HepG2 (cell line): ENCODE measurements around the gene ST6GALNAC4. TPM values are rescaled to one million over a fixed set of nuclear protein-coding genes. Genes with fewer than 3 reads are reported as not detected.

ENCODE experiments used
- ADNP ChIP-seq: sonication (generic); formaldehyde crosslinking; IDR thresholded peaks from 2 replicates; pipeline ENCODE4 v1.4.0; 2020; ENCODE audit warnings: missing genetic modification reagents
- AGO2 ChIP-seq: fragments of 200-400 bp; formaldehyde crosslinking; optimal IDR thresholded peaks from 2 replicates; pipeline ENCODE3; 2017; ENCODE audit warnings: mild to moderate bottlenecking, low read depth, low read length, moderate library complexity
- BRCA1 ChIP-seq: sonication (generic); formaldehyde crosslinking; IDR thresholded peaks from 2 replicates; pipeline ENCODE4 v1.4.0; 2020; ENCODE audit warnings: missing genetic modification reagents
- FOSL2 ChIP-seq: sonication (generic); formaldehyde crosslinking; IDR thresholded peaks from 2 replicates; pipeline ENCODE4 v1.4.0; 2020; ENCODE audit warnings: missing genetic modification reagents
- JUND ChIP-seq: sonication (generic); formaldehyde crosslinking; IDR thresholded peaks from 2 replicates; pipeline ENCODE4 v1.8.0; 2022; ENCODE audit warnings: mild to moderate bottlenecking, missing genetic modification reagents
- MTA3 ChIP-seq: sonication (generic); formaldehyde crosslinking; IDR thresholded peaks from 2 replicates; pipeline ENCODE4 v1.4.0; 2020; ENCODE audit warnings: missing genetic modification reagents
- MXD4 ChIP-seq: IDR thresholded peaks from 2 replicates; pipeline ENCODE4 v1.6.1; 2016; ENCODE audit warnings: mild to moderate bottlenecking, missing biosample characterization, missing genetic modification reagents
- NCOR1 ChIP-seq: fragments of 200-600 bp; sonication (generic); IDR thresholded peaks from 2 replicates; pipeline ENCODE4 v1.7.0; 2017; ENCODE audit warnings: antibody characterized with exemption, low read length, borderline replicate concordance
- NFE2 ChIP-seq: sonication (generic); formaldehyde crosslinking; IDR thresholded peaks from 2 replicates; pipeline ENCODE4 v1.4.0; 2020; ENCODE audit warnings: missing genetic modification reagents
- PHF20 ChIP-seq: sonication (generic); formaldehyde crosslinking; IDR thresholded peaks from 2 replicates; pipeline ENCODE4 v1.5.0; 2020; ENCODE audit warnings: mild to moderate bottlenecking, missing genetic modification reagents
- RFXAP ChIP-seq: sonication (generic); formaldehyde crosslinking; IDR thresholded peaks from 2 replicates; pipeline ENCODE4 v1.4.0; 2020; ENCODE audit warnings: missing genetic modification reagents, borderline replicate concordance
- SKI ChIP-seq: fragments of 450-650 bp; IDR thresholded peaks from one replicate; pipeline ENCODE4 v1.6.1; 2018; ENCODE audit warnings: mild to moderate bottlenecking; ENCODE audit not compliant: partially characterized antibody
- U2AF1 ChIP-seq: fragments of 200-400 bp; formaldehyde crosslinking; optimal IDR thresholded peaks from 2 replicates; pipeline ENCODE3; 2017; ENCODE audit warnings: mild to moderate bottlenecking, low read depth, low read length
- ZNF160 ChIP-seq: sonication (generic); formaldehyde crosslinking; IDR thresholded peaks from 2 replicates; pipeline ENCODE4 v1.8.0; 2022; ENCODE audit warnings: mild to moderate bottlenecking, inconsistent platforms, missing genetic modification reagents
- ZNF335 ChIP-seq: sonication (generic); formaldehyde crosslinking; IDR thresholded peaks from 2 replicates; pipeline ENCODE4 v1.4.0; 2020; ENCODE audit warnings: missing genetic modification reagents
- ZNF564 ChIP-seq: sonication (generic); formaldehyde crosslinking; IDR thresholded peaks from 2 replicates; pipeline ENCODE4 v1.8.1; 2023; ENCODE audit warnings: mild to moderate bottlenecking, missing genetic modification reagents
- ZNF605 ChIP-seq: sonication (generic); formaldehyde crosslinking; IDR thresholded peaks from 2 replicates; pipeline ENCODE4 v1.8.0; 2022; ENCODE audit warnings: mild to moderate bottlenecking, missing genetic modification reagents
- ZNF772 ChIP-seq: sonication (generic); formaldehyde crosslinking; IDR thresholded peaks from 2 replicates; pipeline ENCODE4 v1.5.0; 2020; ENCODE audit warnings: mild to moderate bottlenecking, missing genetic modification reagents
- ZNF782 ChIP-seq: sonication (generic); formaldehyde crosslinking; IDR thresholded peaks from 2 replicates; pipeline ENCODE4 v1.4.0; 2020; ENCODE audit warnings: missing genetic modification reagents, mild to moderate bottlenecking, borderline replicate concordance
- polyA plus RNA-seq, 8 experiments: library from polyadenylated mRNA; depleted of rRNA in 3 of 8; stranded (reverse) in 7 of 8; unstranded in 1 of 8; fragments of >200 nt; fragmentation: Illumina TruSeq in 4 of 8; extraction: Trizol in 4 of 8; gene quantifications; 2 replicates each; pipeline versions ENCODE4 v1.2.1 to v1.2.3, GENCODE V29; 2011 to 2016; ENCODE audit warnings: low read depth in 4 of 8, missing spikeins in 1 of 8, mixed read lengths in 1 of 8; ENCODE audit not compliant: insufficient read depth in 1 of 8
- total RNA-seq, 5 experiments: library from RNA; depleted of rRNA; stranded (reverse); fragments of >200 nt; fragmentation: Illumina TruSeq; extraction: Trizol; gene quantifications; 2 replicates each; pipeline ENCODE4 v1.2.3, GENCODE V29; 2016; ENCODE audit warnings: low read depth in 1 of 5
- TF ChIP-seq, protein P1 (sequence below): fragments of 450-650 bp; IDR thresholded peaks from 2 replicates; pipeline ENCODE4 v1.6.1; 2016
- TF ChIP-seq, protein P2 (sequence below): sonication (generic); formaldehyde crosslinking; IDR thresholded peaks from 2 replicates; pipeline ENCODE4 v1.5.0; 2020; ENCODE audit warnings: mild to moderate bottlenecking, missing genetic modification reagents
- TF ChIP-seq, protein P3 (sequence below): sonication (generic); formaldehyde crosslinking; IDR thresholded peaks from 2 replicates; pipeline ENCODE4 v1.5.0; 2020; ENCODE audit warnings: missing genetic modification reagents
- TF ChIP-seq, protein P4 (sequence below): IDR thresholded peaks from 2 replicates; pipeline ENCODE4 v1.6.1; 2012; ENCODE audit warnings: low read length, improper control_type of control experiment

The ST6GALNAC4 gene
- total and polyA plus RNA-seq, 2 of the 13 experiments (the other 11 are each of a cell fraction or from before 2014, with no cell fraction given): 18.8 to 27.7 TPM

DNA sequence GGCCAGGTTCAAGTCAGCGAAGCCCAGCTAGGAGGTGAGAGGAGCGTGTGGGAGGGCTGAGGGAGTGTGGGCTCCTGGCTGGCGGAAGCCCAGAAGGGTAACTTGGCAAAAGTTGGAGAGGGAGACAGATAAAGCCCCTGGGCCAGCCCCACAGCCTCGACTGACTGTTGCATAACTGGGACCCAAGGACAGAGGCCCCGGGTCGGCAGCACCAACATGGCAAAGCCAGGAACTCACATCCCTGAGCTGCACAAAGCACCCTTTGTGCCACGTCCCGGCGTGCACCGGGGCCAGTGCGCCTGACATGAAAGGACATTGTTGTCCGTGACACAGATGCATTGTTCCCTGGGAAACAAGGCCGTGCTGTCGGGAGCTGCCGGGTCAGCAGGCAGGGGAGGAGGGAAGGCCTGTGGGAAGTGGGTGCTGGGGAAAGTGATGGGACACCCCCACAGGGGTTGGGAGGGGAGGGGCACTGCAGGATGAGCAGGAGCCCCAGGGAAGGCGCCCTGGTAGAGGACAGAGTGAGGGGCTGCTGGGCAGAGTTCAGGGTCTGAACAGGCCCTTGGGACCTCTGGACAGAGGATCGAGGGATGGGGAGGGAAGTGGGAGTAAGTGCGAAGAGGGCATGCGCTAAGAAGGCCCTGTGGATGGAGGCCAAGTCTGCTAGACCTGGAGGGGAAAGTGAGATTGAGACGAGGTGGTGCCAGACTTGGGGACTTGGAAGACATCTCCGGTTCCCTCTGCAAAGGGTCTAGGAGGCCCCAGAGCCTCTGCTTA, 33.9 kb upstream of the ST6GALNAC4 start (continued):
- TF ChIP-seq ZNF335 (peak; percentile 38; the same call in 1 of the 2 replicates), BRCA1 (CRISPR knock-in tag) (0 out of 2 replicates have a peak, but pooled peaks have one; percentile 62), FOSL2 (CRISPR knock-in tag) (peak; percentile 80), SKI (peak; percentile 77), PHF20 (CRISPR knock-in tag) (peak; percentile 62; the same call in 1 of the 2 replicates), U2AF1 (peak; percentile 73), JUND (CRISPR knock-in tag) (peak; percentile 64), ZNF564 (CRISPR knock-in tag) (peak; percentile 56; the same call in 1 of the 2 replicates), RFXAP (no peak; the same call in none of the 2 replicates), NCOR1 (peak; percentile 74; the same call in 1 of the 2 replicates), ZNF605 (CRISPR knock-in tag) (no peak; the same call in 1 of the 2 replicates), NFE2 (CRISPR knock-in tag) (no peak), ADNP (no peak), MXD4 (CRISPR knock-in tag) (peak; percentile 41; the same call in 1 of the 2 replicates), ZNF160 (CRISPR knock-in tag) (0 out of 2 replicates have a peak, but pooled peaks have one; percentile 24), MTA3 (CRISPR knock-in tag) (no peak), ZNF782 (no peak; the same call in 1 of the 2 replicates), AGO2 (peak; percentile 77), ZNF772 (CRISPR knock-in tag) (peak; percentile 82)
- TF ChIP-seq, protein P1, sequence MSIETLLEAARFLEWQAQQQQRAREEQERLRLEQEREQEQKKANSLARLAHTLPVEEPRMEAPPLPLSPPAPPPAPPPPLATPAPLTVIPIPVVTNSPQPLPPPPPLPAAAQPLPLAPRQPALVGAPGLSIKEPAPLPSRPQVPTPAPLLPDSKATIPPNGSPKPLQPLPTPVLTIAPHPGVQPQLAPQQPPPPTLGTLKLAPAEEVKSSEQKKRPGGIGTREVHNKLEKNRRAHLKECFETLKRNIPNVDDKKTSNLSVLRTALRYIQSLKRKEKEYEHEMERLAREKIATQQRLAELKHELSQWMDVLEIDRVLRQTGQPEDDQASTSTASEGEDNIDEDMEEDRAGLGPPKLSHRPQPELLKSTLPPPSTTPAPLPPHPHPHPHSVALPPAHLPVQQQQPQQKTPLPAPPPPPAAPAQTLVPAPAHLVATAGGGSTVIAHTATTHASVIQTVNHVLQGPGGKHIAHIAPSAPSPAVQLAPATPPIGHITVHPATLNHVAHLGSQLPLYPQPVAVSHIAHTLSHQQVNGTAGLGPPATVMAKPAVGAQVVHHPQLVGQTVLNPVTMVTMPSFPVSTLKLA: peak; percentile 41; the same call in 1 of the 2 replicates
- TF ChIP-seq, protein P2, sequence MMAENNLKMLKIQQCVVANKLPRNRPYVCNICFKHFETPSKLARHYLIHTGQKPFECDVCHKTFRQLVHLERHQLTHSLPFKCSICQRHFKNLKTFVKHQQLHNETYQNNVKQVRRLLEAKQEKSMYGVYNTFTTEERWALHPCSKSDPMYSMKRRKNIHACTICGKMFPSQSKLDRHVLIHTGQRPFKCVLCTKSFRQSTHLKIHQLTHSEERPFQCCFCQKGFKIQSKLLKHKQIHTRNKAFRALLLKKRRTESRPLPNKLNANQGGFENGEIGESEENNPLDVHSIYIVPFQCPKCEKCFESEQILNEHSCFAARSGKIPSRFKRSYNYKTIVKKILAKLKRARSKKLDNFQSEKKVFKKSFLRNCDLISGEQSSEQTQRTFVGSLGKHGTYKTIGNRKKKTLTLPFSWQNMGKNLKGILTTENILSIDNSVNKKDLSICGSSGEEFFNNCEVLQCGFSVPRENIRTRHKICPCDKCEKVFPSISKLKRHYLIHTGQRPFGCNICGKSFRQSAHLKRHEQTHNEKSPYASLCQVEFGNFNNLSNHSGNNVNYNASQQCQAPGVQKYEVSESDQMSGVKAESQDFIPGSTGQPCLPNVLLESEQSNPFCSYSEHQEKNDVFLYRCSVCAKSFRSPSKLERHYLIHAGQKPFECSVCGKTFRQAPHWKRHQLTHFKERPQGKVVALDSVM (CRISPR knock-in tag): peak; percentile 70
- TF ChIP-seq, protein P3, sequence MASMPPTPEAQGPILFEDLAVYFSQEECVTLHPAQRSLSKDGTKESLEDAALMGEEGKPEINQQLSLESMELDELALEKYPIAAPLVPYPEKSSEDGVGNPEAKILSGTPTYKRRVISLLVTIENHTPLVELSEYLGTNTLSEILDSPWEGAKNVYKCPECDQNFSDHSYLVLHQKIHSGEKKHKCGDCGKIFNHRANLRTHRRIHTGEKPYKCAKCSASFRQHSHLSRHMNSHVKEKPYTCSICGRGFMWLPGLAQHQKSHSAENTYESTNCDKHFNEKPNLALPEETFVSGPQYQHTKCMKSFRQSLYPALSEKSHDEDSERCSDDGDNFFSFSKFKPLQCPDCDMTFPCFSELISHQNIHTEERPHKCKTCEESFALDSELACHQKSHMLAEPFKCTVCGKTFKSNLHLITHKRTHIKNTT: no peak
- TF ChIP-seq, protein P4, sequence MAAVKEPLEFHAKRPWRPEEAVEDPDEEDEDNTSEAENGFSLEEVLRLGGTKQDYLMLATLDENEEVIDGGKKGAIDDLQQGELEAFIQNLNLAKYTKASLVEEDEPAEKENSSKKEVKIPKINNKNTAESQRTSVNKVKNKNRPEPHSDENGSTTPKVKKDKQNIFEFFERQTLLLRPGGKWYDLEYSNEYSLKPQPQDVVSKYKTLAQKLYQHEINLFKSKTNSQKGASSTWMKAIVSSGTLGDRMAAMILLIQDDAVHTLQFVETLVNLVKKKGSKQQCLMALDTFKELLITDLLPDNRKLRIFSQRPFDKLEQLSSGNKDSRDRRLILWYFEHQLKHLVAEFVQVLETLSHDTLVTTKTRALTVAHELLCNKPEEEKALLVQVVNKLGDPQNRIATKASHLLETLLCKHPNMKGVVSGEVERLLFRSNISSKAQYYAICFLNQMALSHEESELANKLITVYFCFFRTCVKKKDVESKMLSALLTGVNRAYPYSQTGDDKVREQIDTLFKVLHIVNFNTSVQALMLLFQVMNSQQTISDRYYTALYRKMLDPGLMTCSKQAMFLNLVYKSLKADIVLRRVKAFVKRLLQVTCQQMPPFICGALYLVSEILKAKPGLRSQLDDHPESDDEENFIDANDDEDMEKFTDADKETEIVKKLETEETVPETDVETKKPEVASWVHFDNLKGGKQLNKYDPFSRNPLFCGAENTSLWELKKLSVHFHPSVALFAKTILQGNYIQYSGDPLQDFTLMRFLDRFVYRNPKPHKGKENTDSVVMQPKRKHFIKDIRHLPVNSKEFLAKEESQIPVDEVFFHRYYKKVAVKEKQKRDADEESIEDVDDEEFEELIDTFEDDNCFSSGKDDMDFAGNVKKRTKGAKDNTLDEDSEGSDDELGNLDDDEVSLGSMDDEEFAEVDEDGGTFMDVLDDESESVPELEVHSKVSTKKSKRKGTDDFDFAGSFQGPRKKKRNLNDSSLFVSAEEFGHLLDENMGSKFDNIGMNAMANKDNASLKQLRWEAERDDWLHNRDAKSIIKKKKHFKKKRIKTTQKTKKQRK: no peak
